Ascending aorta (tissue), 2 donors: ENCODE data around the gene SRPK2. TPM values are rescaled to one million over a fixed set of nuclear protein-coding genes. Genes with fewer than 3 reads are reported as not detected.
"Not testable (repeated sequence)": the region's sequence is repeated elsewhere in the genome, so short reads cannot be mapped to it uniquely, and the experiment has no call there.

Experiments used
- DNase-seq, 2 donors: peaks; one replicate each; pipeline ENCODE4 v3.0.0-alpha.2; 2019; ENCODE audit warnings: low spot score in 2 of 2
- H3K27ac ChIP-seq, 2 donors: fragments of 200-600 bp; sonication (generic); one replicate each; pipeline ENCODE4 v1.5.1; 2016 to 2017; ENCODE audit warnings: mild to moderate bottlenecking in 1 of 2
- H3K27me3 ChIP-seq: fragments of 200-600 bp; sonication (generic); one replicate; pipeline ENCODE4 v1.5.1; 2017
- H3K36me3 ChIP-seq, 2 donors: fragments of 200-600 bp; sonication (generic); one replicate each; pipeline ENCODE4 v1.5.1; 2016
- H3K4me1 ChIP-seq, 2 donors: fragments of 200-600 bp; sonication (generic); one replicate each; pipeline ENCODE4 v1.5.1; 2016 to 2017; ENCODE audit warnings: mild to moderate bottlenecking in 1 of 2
- H3K4me3 ChIP-seq, 2 donors: fragments of 200-600 bp; sonication (generic); one replicate each; pipeline ENCODE4 v1.5.1; 2016 to 2017; ENCODE audit warnings: mild to moderate bottlenecking in 1 of 2
- H3K9me3 ChIP-seq, 2 donors: fragments of 200-600 bp; sonication (generic); one replicate each; pipeline ENCODE4 v1.5.1; 2016
- CTCF ChIP-seq, 3 experiments: fragments of 200-600 bp in 2 of 3; fragments of 450-650 bp in 1 of 3; sonication (generic) in 2 of 3; IDR thresholded peaks; one replicate each; pipeline ENCODE4 v1.5.1; 2016 to 2019; ENCODE audit warnings: antibody characterized with exemption in 3 of 3, mild to moderate bottlenecking in 1 of 3, moderate library complexity in 1 of 3
- intact Hi-C: fragments of 100-400 bp; cut with DNase I; formaldehyde crosslinking; loops from one replicate; pipeline ENCODE4 v1.15.1; 2023
- total RNA-seq: library from RNA; depleted of rRNA; stranded (reverse); fragments of >200 nt; gene quantifications from one replicate; pipeline ENCODE4 v1.1.0, GENCODE V29; 2016

The SRPK2 gene
- total RNA-seq, 1 donor from 2014 or later: 26.2 TPM

- no peak for TF ChIP-seq CTCF (IDR thresholded peaks at IDR 0.05)
- H3K36me3 ChIP-seq: no peaks in the 10 kb centered on the region
- no peak for DNase-seq
- H3K27me3 ChIP-seq: no peaks in the 10 kb centered on the region
- H3K9me3 ChIP-seq: no peaks in the 10 kb centered on the region
- no peak overlapping the region for H3K4me3 ChIP-seq
- intact Hi-C loops: no loop called here
- no peak overlapping the region for H3K27ac ChIP-seq
- no peaks in the 10 kb centered on the region for H3K4me1 ChIP-seq
Observed at GRCh38 chr7:105325216-105325904, 63.4 kb downstream of the SRPK2 start.

DNA sequence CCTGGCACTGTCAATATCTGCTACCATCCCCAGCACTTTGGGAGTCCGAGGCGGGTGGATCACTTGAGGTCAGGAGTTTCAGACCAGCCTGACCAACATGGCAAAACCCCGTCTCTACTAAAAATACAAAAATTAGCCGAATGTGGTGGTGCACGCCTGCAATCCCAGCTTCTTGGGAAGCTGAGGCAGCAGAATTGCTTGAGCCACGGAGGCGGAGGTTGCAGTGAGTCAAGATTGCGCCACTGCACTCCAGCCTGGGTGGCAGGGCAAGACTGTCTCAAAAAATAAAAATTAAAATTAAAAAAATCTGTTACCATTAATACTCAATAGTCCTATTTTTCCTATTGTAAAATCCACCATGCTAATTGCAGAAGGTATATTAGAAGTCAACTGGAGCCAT, 64.1 kb downstream of the SRPK2 start:
- H3K4me1 ChIP-seq, DNase-seq, H3K4me3 ChIP-seq, intact Hi-C loops, H3K36me3 ChIP-seq, H3K27me3 ChIP-seq, H3K9me3 ChIP-seq, H3K27ac ChIP-seq: not testable (repeated sequence)

DNA sequence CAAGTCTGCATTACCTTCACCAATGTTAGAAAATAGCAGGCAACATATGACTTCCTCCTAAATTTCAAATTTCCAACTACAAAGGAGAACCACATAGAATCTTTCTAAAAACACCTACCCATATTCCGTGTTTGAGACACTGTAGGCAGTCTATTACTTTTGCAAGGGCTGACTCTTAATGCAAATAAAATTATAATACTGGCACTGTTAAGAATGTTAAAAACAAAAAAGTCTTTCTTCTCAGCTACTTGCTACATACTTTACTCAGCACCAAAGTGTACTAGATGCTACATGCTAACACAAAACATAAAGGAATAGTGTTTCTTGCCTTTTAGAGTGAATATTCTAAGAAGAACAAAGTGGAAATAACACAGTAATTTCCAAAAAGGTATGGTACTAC, 65.4 kb downstream of the SRPK2 start:
- Histone ChIP-seq H3K36me3 (no peaks in the 10 kb centered on the region), H3K27me3 (no peaks in the 10 kb centered on the region), H3K4me1 (no peaks in the 10 kb centered on the region), H3K27ac (no peak overlapping the region), H3K9me3 (no peaks in the 10 kb centered on the region), H3K4me3 (no peak overlapping the region)
- no peak for DNase-seq
- intact Hi-C loops: no loop called here
- TF ChIP-seq CTCF (IDR thresholded peaks at IDR 0.05): no peak

DNA sequence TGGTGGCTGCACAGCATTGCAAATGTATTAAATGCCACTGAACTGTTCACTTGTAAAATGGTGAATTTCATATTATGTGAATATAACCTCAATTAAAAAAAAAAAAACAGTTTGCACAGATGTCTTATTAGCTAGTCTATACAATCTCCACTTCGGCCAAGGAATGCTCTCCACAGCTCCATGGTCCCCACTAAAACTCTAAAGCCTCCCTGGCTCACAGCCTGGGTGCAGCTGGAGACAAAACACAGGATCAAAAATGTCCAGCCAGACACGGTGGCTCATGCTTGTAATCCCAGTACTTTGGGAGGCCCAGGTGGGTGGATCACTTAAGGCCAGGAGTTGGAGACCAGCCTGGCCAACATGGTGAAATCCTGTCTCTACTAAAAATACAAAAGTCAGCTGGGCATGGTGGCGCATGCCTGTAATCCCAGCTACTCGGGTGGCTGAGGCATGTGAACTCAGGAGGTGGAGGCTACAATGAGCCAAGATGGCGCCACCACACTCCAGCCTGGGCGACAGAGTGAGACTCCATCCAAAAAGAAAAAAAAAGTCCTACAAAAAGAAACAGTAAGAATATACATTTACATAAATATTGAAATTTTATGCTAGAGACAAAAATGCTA, 66.0 kb downstream of the SRPK2 start:
- no peaks in the 10 kb centered on the region for H3K9me3 ChIP-seq
- no peak for DNase-seq
- TF ChIP-seq CTCF (IDR thresholded peaks at IDR 0.05): no peak
- intact Hi-C loops: no loop called here
- no peak overlapping the region for H3K27ac ChIP-seq
- no peak overlapping the region for H3K4me3 ChIP-seq
- no peaks in the 10 kb centered on the region for H3K27me3 ChIP-seq
- no peaks in the 10 kb centered on the region for H3K4me1 ChIP-seq
- H3K36me3 ChIP-seq: no peaks in the 10 kb centered on the region

GRCh38 chr7:105321754-105322455, 66.8 kb downstream of the SRPK2 start:
- Histone ChIP-seq H3K27me3 (no peaks in the 10 kb centered on the region), H3K4me1 (no peaks in the 10 kb centered on the region), H3K27ac (no peak overlapping the region), H3K36me3 (no peaks in the 10 kb centered on the region), H3K4me3 (no peak overlapping the region), H3K9me3 (no peaks in the 10 kb centered on the region)
- intact Hi-C loops: no loop called here
- no peak for DNase-seq
- TF ChIP-seq CTCF (IDR thresholded peaks at IDR 0.05): no peak

DNA sequence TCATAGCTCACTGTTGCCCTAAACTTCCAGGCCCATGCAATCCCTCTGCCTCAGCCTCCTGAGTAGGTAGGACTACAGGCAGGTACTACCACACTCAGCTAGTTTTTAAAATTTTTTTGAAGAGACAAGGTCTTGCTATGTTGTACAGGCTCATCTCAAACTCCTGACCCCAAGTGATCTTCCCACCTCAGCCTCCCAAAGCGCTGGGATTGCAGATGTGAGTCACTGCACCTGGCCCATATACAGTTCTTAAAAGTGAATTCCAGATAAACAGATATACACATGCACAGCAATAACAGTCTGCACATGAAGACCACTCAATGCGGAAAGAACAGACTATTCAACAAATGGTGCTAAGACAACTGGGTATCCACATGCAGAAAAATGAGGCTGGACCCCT, 67.8 kb downstream of the SRPK2 start:
- H3K36me3 ChIP-seq: no peaks in the 10 kb centered on the region
- intact Hi-C loops: no loop called here
- H3K4me1 ChIP-seq: no peaks in the 10 kb centered on the region
- H3K27me3 ChIP-seq: no peaks in the 10 kb centered on the region
- no peaks in the 10 kb centered on the region for H3K9me3 ChIP-seq
- H3K4me3 ChIP-seq: no peak overlapping the region
- H3K27ac ChIP-seq: no peak overlapping the region
- no peak for DNase-seq
- no peak for TF ChIP-seq CTCF (IDR thresholded peaks at IDR 0.05)
